GM18858 (cell line): ENCODE measurements around the gene INO80B.

Experiments
- ATAC-seq: cut with Tn5 transposase; IDR thresholded peaks from one replicate; pipeline ENCODE4 v1.9.1; 2021; ENCODE audit not compliant: unreplicated experiment

INO80B gene

GRCh38 chr2:74500578-74500946, 45.7 kb downstream of the INO80B start:
- no peak for ATAC-seq

GRCh38 chr2:74501335-74502071, 46.6 kb downstream of the INO80B start:
- no peak for ATAC-seq

- ATAC-seq, result no peak
Measured at GRCh38 chr2:74502147-74502719, 47.3 kb downstream of the INO80B start.

- no peak for ATAC-seq
Measured at GRCh38 chr2:74502720-74503505, 48.0 kb downstream of the INO80B start.

- ATAC-seq, result no peak
Measured at GRCh38 chr2:74503506-74504475, 48.9 kb downstream of the INO80B start.

GRCh38 chr2:74504591-74504990, 49.7 kb downstream of the INO80B start:
- no peak for ATAC-seq

- no peak for ATAC-seq
Measured at GRCh38 chr2:74505448-74506246, 50.8 kb downstream of the INO80B start.

- peak; percentile 89 for ATAC-seq
Measured at GRCh38 chr2:74507145-74507925, 52.4 kb downstream of the INO80B start, which contains the start of gene PCGF1. PCGF1 (minus strand) TSS chr2:74507695; CDS start chr2:74507668, 27 bp downstream.
